Measurements from ENCODE around the gene TPST1. TPM values are rescaled to one million over a fixed set of nuclear protein-coding genes. Genes with fewer than 3 reads are reported as not detected.

TPST1 gene
- total and polyA plus RNA-seq, 2 experiments from 2014 or later = 21.1 to 24.8 TPM

DNA sequence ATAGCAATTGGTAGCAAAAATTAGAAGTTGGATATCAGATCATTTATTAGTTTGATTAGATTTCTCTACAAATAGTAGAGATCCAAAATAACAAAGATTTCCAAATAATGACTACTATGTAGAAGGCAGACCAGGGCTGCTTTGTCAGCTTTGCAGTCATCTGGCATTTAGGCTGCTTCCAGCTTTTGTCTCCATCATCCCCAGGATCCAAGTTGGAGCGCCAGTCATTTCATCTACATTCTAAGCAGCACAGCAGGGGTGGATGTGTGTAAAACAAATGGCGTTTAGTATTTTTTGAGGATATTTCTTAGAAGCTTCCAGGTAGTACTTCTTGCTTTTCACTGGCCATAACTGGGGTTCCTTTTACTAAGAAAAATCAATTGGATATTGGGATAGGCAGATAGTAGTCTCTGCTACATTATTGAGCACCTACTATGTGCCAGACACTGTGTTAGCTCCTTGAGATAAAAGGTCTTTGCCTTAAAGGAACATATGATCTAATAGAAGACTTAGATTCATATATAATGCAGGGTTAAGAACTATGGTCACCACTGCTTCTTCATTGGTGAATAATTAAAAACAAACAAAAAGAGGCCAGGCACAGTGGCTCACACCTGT is 41.5 kb downstream of the TPST1 start:
- H3K27me3 ChIP-seq = no peaks in the 10 kb centered on the region
- H3K4me3 ChIP-seq = no peak overlapping the region
- no peaks in the 10 kb centered on the region for H3K36me3 ChIP-seq
- no peak for DNase-seq (ENCODE audit: low read depth in 1 of 2, low spot score in 1 of 2)
- peaks cover 5% of the 10 kb centered on the region for H3K4me1 ChIP-seq (ENCODE audit: low read depth)
- H3K27ac ChIP-seq = no peak overlapping the region
- no peaks in the 10 kb centered on the region for H3K9me3 ChIP-seq (ENCODE audit: low read depth)
- TF ChIP-seq, protein P1, sequence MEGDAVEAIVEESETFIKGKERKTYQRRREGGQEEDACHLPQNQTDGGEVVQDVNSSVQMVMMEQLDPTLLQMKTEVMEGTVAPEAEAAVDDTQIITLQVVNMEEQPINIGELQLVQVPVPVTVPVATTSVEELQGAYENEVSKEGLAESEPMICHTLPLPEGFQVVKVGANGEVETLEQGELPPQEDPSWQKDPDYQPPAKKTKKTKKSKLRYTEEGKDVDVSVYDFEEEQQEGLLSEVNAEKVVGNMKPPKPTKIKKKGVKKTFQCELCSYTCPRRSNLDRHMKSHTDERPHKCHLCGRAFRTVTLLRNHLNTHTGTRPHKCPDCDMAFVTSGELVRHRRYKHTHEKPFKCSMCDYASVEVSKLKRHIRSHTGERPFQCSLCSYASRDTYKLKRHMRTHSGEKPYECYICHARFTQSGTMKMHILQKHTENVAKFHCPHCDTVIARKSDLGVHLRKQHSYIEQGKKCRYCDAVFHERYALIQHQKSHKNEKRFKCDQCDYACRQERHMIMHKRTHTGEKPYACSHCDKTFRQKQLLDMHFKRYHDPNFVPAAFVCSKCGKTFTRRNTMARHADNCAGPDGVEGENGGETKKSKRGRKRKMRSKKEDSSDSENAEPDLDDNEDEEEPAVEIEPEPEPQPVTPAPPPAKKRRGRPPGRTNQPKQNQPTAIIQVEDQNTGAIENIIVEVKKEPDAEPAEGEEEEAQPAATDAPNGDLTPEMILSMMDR (IDR thresholded peaks at IDR 0.05; ENCODE audit: low read depth, low read length) = no peak

DNA sequence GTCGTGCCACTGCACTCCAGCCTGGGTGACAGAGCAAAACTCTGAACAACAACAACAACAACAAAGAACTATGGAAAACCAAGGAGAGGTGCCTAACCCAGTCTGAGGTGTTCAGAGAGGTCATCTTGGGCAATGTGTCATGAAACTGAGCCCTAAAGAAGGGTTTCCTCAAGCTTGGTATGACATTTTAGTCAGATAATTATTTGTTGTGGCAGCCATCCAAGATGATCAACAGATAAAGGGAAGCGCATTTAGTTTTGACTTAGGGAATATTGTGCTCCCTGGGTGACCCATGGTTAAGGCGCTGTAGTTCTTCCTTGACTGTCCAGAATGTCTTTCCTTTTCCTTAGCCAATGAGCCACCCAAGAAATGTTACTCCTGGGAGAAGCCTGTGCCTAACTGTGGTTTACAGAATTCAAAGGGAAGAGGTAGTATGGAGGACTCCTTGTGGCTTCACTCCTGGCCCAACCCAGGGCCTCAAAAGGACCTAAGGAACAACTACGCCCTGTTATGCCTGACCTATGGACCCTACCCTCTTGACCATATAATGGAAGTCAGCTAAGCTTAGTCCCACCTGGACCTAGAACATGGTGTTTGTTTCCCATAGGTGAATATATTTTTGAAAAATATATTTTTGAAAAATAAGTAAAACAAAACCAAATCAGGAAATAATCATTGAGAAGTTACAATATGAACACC is 42.4 kb downstream of the TPST1 start:
- no peak overlapping the region for H3K4me3 ChIP-seq
- peaks cover 5% of the 10 kb centered on the region for H3K4me1 ChIP-seq (ENCODE audit: low read depth)
- no peaks in the 10 kb centered on the region for H3K27me3 ChIP-seq
- H3K36me3 ChIP-seq = no peaks in the 10 kb centered on the region
- no peaks in the 10 kb centered on the region for H3K9me3 ChIP-seq (ENCODE audit: low read depth)
- no peak for DNase-seq (ENCODE audit: low read depth in 1 of 2, low spot score in 1 of 2)
- H3K27ac ChIP-seq = no peak overlapping the region
- TF ChIP-seq, protein P1 (IDR thresholded peaks at IDR 0.05; ENCODE audit: low read depth, low read length) = no peak

DNA sequence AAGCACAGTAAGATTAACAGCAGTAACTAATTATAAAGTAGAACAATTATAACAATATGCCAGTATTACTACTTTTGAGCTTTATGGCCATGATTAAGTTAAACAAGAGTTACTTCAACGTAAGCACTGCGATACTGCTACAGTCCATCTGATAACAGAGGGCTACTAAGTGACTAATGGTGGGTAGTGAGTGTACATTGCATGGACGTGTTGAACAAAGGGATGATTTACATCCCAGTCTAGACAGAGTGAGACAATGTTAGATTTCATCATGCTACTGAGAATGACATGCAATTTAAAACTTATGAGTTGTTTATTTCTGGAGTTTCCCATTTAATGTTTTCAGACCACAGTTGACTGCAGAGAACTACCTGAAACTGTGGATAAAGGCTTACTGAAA is 45.6 kb downstream of the TPST1 start:
- peak in 1 of 2 donors; percentile 87 for DNase-seq (ENCODE audit: low read depth in 1 of 2, low spot score in 1 of 2)
- H3K9me3 ChIP-seq (ENCODE audit: low read depth) = no peaks in the 10 kb centered on the region
- no peak overlapping the region for H3K4me3 ChIP-seq
- H3K4me1 ChIP-seq (ENCODE audit: low read depth) = no peaks in the 10 kb centered on the region
- H3K27ac ChIP-seq = no peak overlapping the region
- TF ChIP-seq, protein P1 (IDR thresholded peaks at IDR 0.05; ENCODE audit: low read depth, low read length) = no peak
- no peaks in the 10 kb centered on the region for H3K36me3 ChIP-seq
- H3K27me3 ChIP-seq = no peaks in the 10 kb centered on the region

DNA sequence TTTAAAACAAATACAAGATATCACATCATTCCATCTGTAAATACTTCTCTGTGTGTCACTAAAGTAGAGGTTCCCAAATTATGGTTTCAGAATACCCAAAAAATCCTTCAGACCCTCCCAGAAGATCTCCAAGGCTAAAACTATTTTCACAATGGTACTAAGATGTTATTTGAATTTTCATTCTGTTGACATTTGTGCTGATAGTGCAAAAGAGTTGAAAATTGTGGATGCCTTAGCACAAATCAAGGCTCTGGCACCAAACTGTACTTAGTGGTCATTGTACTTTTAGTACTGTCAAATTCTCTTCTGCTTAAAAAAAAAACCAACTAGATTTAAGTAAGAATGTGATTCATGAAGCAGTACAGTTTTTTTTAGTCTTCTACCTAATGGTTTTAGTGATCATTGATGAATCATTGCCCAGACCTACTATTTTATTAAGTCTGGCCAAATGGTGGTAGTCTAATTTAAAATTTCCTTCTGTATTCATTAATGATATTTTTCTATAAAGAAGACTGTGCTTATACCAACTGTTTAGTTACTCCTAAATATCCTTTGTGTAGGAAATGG is 50.5 kb downstream of the TPST1 start:
- peak in 1 of 2 donors; percentile 40 for DNase-seq (ENCODE audit: low read depth in 1 of 2, low spot score in 1 of 2)
- Histone ChIP-seq H3K27ac (no peak overlapping the region), H3K4me3 (no peak overlapping the region), H3K27me3 (no peaks in the 10 kb centered on the region), H3K9me3 (ENCODE audit: low read depth) (no peaks in the 10 kb centered on the region), H3K36me3 (no peaks in the 10 kb centered on the region), H3K4me1 (ENCODE audit: low read depth) (no peaks in the 10 kb centered on the region)
- TF ChIP-seq, protein P1 (IDR thresholded peaks at IDR 0.05; ENCODE audit: low read depth, low read length) = no peak

DNA sequence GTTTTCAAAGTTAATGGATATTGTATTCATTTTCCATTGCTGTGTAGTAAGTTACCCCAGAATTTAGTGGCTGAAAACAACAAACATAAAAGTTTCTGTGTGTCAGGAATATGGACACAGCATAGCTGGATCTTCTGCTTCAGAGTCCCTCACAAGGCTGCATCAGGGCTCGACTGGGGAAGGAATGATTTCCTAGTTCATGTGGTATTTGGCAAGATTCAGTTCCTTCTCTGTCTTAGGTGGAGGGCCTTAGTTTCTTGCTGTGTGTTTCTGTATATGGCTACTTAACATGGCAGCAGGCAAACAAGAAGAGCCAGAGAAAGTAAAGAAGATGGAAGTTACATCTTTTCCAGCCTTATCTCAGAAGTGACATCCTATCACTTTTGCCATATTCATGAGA is 51.1 kb downstream of the TPST1 start:
- H3K4me1 ChIP-seq (ENCODE audit: low read depth) = no peaks in the 10 kb centered on the region
- H3K27me3 ChIP-seq = no peaks in the 10 kb centered on the region
- H3K9me3 ChIP-seq (ENCODE audit: low read depth) = no peaks in the 10 kb centered on the region
- TF ChIP-seq, protein P1 (IDR thresholded peaks at IDR 0.05; ENCODE audit: low read depth, low read length) = no peak
- H3K36me3 ChIP-seq = no peaks in the 10 kb centered on the region
- no peak overlapping the region for H3K4me3 ChIP-seq
- H3K27ac ChIP-seq = no peak overlapping the region
- DNase-seq (ENCODE audit: low read depth in 1 of 2, low spot score in 1 of 2) = no peak

Data from cardiac muscle cell (in vitro differentiated cells and primary cell).